Astrocyte of the cerebellum (primary cell): ENCODE data around the gene FAM174C.

Experiments
- DNase-seq: peaks from one replicate; pipeline ENCODE4 v3.0.0-alpha.2; 2011; ENCODE audit warnings: low read depth
- H3K4me3 ChIP-seq: 2 replicates; pipeline ENCODE4 v1.5.1; 2011; ENCODE audit warnings: mild to moderate bottlenecking, low read depth, low read length, moderate library complexity
- in situ Hi-C: cut with HindIII; loops from 2 replicates; pipeline ENCODE4 v1.10.0; 2017; ENCODE audit warnings: low sequenced_read_pairs
- TF ChIP-seq, protein P1 (sequence below): IDR thresholded peaks from 2 replicates; pipeline ENCODE4 v1.5.1; 2012; ENCODE audit warnings: low read length, low read depth, moderate library complexity, mild to moderate bottlenecking; ENCODE audit errors: missing control alignments

FAM174C gene

DNA sequence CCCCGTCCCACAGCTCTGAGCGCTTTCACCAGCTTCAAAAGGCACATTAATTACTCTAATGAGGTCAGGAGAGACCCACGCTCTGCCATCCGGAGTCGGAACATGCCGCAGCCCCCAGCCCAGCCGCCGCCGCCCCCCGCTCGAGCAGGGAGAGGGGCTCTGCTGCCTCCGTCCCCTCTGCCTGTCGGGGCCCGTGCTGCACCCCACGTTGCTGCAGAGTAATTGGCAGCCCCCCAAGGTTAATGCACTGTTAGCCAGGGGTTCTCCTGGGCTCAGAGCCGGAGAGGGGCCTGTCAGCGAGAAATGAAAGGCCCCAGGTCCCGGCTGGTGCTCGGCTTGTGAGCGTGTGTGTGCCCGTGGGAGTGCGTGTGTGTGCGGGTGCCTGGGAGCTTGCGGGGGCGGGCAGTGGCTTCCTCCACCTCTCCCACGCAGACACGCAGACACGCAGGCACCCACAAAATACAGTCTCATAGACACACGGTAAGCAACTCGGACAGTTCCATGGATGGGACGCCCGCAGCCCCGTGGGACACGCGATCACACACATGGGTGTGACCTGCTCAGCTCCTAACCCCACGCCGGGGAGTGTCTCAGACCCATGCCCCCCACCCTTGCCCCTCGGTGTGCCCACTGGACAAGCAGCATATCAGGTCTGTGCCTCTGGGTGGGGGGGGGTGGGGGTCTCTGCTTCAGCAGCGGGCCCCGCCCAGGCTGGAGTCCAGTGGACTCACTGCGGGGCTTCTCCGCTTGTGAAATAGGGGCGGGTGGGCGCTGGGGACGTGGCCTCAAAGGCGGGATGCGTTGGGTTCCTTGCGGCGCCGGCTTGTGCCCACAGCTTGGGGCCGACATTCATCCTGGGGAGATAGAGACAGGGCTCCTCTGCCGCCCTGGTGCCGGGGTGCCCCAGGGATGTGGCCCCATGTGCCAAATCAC lies 5.6 kb downstream of the FAM174C start:
- DNase-seq, result no peak
- TF ChIP-seq, protein P1, sequence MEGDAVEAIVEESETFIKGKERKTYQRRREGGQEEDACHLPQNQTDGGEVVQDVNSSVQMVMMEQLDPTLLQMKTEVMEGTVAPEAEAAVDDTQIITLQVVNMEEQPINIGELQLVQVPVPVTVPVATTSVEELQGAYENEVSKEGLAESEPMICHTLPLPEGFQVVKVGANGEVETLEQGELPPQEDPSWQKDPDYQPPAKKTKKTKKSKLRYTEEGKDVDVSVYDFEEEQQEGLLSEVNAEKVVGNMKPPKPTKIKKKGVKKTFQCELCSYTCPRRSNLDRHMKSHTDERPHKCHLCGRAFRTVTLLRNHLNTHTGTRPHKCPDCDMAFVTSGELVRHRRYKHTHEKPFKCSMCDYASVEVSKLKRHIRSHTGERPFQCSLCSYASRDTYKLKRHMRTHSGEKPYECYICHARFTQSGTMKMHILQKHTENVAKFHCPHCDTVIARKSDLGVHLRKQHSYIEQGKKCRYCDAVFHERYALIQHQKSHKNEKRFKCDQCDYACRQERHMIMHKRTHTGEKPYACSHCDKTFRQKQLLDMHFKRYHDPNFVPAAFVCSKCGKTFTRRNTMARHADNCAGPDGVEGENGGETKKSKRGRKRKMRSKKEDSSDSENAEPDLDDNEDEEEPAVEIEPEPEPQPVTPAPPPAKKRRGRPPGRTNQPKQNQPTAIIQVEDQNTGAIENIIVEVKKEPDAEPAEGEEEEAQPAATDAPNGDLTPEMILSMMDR, result no peak
- no peak overlapping the region for H3K4me3 ChIP-seq
- in situ Hi-C loops, result loop anchor here (5.0 kb wide), 2 partner anchors 41 to 131 kb away; no protein-coding TSS in a partner anchor

DNA sequence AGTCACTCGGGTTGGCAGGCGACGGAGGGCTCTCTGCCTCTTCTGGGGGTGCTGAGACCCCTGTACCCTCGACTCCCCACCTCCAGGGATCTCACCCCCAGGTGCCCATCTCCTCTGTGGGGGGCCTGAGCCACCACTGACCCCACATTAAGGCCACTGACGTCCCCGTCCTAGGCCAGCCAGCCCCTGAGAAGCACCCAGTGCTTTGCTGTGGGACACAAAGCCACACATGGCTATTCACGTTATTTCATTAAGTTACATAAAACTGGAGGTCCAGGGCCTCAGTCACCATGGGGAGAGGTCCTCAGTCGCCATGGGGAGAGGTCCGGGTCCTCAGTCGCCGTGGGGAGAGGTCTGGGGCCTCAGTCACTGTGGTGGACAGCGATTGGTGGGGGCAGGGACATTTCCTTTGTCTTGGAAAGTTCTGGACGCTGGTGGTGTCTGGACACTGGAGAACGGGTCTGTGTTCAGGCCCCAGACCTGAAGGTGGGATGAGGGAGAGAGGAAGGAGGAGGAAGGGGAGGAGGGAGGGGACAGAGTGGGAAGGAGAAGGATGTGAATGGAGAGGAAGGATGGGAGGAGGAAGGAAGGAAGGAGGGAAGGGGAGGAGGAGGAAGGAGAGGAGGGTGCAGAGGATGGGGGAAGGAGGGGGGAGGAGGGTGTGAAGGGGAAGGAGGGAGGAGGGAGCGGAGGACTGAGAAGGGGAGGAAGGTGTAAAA lies 6.4 kb downstream of the FAM174C start:
- no peak for DNase-seq
- TF ChIP-seq, protein P1, result no peak
- in situ Hi-C loops, result loop anchor here (5.0 kb wide), 2 partner anchors 41 to 131 kb away; no protein-coding TSS in a partner anchor
- H3K4me3 ChIP-seq, result no peak overlapping the region

DNA sequence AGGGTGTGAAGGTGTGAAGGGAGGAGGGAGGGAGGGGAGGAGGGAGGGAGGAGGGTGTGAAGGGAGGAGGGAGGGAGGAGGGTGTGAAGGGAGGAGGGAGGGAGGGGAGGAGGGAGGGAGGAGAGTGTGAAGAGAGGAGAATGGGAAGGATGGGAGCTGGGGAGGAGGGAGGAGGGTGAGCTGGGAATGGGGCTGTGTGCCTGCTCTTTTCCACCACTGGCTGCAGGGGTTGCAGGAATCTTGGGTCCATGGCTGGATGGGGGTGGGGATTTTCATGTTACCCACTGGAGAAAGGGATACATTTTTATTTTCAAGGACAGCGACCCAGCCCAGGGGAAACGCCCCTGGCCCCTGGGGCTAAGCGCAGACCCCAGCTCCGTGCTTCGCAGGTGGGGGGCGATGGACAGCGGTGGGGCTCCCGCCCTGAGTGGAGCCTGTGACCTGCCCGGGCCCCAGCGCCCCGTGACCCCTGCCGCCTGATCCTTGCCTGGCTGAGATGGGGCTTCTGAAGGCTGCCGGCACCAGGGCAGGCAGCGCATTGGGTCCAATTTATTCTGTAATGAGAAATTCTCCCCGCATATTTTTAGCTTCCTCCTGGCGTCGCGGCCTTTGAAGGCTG lies 7.4 kb downstream of the FAM174C start:
- TF ChIP-seq, protein P1, result no peak
- H3K4me3 ChIP-seq, result no peak overlapping the region
- in situ Hi-C loops, result loop anchor here (5.0 kb wide), 2 partner anchors 40 to 130 kb away; no protein-coding TSS in a partner anchor
- DNase-seq, result no peak

DNA sequence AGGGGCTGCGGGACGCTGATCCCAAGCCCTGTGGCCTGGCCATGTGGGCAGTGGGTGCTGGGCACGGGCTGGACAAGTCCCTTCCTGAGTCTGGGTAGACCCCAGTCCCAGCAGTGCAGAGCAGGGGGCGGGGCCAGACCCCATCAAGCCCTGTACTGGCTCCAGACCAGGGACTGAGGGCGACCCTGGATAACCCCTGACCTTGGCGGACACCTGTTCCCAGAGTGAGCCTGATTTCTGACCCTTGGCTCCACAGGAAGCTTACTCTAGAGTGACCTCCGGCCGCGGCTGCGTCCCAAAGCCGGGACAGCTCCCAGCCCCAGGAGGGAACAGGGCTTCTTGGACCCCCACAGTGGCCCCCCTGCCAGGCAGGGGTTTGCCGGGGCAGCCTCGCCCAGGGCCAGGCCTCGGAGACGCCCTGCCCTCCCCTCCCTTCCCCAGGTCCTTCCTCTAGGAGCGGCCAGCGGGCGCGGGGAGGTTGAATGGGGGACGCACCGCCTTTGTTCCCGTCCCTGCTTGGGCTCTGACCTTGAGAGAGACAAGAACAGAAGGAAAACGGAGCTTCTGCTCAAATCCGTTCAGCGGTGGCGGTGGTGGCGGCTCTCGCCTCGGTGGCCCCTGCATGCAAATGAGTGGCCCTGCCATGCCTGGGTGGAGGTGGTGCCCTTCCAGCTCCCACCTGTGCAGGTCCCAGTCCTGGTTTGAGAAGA lies 8.0 kb downstream of the FAM174C start:
- no peak for DNase-seq
- H3K4me3 ChIP-seq, result no peak overlapping the region
- TF ChIP-seq, protein P1, result no peak
- in situ Hi-C loops, result loop anchor here (5.0 kb wide), 2 partner anchors 39 to 129 kb away; no protein-coding TSS in a partner anchor

DNA sequence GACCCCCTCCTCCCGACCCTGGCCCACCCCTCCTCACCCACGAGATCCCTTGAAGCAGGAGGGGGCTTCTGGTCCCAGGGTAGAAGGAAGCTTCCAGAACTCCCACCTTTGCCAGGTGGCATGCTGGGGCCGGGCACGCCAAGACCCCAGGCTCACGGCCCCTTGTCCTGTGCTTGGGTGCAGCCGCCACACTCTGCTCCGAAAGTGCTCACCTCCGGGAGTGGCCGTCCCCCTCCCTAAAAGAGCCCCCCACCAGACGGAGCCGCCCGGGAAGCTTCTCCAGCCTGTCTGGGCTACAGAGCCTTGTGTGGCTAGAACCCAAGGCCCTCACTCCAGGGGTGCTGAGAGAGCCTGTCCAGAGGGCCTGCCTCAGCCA lies 8.6 kb downstream of the FAM174C start:
- DNase-seq, result no peak
- no peak overlapping the region for H3K4me3 ChIP-seq
- in situ Hi-C loops, result loop anchor here (5.0 kb wide), 2 partner anchors 38 to 128 kb away; no protein-coding TSS in a partner anchor
- TF ChIP-seq, protein P1, result no peak
